Panc1 (cell line): ENCODE measurements around the gene NKD1.

ENCODE experiments used
- SIN3A ChIP-seq: IDR thresholded peaks from 2 replicates; pipeline ENCODE4 v1.6.1; 2012; ENCODE audit warnings: low read depth, mild to moderate bottlenecking, low read length, moderate library complexity, borderline replicate concordance; ENCODE audit not compliant: insufficient read depth
- TCF7L2 ChIP-seq: IDR thresholded peaks from 2 replicates; pipeline ENCODE4 v1.6.1; 2011; ENCODE audit warnings: mild to moderate bottlenecking, low read depth, low read length, inconsistent platforms
- TF ChIP-seq, protein P1 (sequence below): fragments of 450-650 bp; IDR thresholded peaks from 2 replicates; pipeline ENCODE4 v1.5.1; 2017; ENCODE audit warnings: mild to moderate bottlenecking
- TF ChIP-seq, protein P2 (sequence below), 2 experiments: IDR thresholded peaks; 2 replicates each; pipeline ENCODE4 v1.6.1; 2011 to 2012; ENCODE audit warnings: low read depth in 2 of 2, control low read depth in 1 of 2, low read length in 1 of 2, mild to moderate bottlenecking in 1 of 2, moderate library complexity in 1 of 2; ENCODE audit not compliant: insufficient read depth in 1 of 2

DNA sequence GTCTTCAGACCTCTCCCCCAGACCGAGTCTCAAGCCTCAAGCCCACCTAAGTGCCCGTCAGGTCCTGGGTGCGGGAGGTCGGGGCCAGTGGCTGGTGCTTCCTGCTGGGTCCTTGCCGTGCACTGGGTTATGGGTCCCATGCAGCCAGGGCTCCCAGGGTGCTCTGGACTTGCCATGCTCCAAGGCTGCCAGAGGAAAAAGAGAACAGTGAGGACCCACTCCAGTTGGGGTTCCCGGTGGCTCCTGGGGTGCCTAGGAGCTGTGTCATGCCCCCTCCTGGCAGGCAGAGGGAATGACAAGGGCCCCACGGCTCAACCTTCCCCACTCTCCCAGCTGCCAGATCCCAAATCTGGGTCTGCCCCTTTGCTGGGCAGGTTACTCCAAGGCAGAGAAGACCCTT lies 129.2 kb downstream of the NKD1 start:
- TF ChIP-seq, protein P1, sequence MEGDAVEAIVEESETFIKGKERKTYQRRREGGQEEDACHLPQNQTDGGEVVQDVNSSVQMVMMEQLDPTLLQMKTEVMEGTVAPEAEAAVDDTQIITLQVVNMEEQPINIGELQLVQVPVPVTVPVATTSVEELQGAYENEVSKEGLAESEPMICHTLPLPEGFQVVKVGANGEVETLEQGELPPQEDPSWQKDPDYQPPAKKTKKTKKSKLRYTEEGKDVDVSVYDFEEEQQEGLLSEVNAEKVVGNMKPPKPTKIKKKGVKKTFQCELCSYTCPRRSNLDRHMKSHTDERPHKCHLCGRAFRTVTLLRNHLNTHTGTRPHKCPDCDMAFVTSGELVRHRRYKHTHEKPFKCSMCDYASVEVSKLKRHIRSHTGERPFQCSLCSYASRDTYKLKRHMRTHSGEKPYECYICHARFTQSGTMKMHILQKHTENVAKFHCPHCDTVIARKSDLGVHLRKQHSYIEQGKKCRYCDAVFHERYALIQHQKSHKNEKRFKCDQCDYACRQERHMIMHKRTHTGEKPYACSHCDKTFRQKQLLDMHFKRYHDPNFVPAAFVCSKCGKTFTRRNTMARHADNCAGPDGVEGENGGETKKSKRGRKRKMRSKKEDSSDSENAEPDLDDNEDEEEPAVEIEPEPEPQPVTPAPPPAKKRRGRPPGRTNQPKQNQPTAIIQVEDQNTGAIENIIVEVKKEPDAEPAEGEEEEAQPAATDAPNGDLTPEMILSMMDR, result peak; percentile 65
- TF ChIP-seq TCF7L2, result no peak
- TF ChIP-seq SIN3A, result no peak
- TF ChIP-seq, protein P2, sequence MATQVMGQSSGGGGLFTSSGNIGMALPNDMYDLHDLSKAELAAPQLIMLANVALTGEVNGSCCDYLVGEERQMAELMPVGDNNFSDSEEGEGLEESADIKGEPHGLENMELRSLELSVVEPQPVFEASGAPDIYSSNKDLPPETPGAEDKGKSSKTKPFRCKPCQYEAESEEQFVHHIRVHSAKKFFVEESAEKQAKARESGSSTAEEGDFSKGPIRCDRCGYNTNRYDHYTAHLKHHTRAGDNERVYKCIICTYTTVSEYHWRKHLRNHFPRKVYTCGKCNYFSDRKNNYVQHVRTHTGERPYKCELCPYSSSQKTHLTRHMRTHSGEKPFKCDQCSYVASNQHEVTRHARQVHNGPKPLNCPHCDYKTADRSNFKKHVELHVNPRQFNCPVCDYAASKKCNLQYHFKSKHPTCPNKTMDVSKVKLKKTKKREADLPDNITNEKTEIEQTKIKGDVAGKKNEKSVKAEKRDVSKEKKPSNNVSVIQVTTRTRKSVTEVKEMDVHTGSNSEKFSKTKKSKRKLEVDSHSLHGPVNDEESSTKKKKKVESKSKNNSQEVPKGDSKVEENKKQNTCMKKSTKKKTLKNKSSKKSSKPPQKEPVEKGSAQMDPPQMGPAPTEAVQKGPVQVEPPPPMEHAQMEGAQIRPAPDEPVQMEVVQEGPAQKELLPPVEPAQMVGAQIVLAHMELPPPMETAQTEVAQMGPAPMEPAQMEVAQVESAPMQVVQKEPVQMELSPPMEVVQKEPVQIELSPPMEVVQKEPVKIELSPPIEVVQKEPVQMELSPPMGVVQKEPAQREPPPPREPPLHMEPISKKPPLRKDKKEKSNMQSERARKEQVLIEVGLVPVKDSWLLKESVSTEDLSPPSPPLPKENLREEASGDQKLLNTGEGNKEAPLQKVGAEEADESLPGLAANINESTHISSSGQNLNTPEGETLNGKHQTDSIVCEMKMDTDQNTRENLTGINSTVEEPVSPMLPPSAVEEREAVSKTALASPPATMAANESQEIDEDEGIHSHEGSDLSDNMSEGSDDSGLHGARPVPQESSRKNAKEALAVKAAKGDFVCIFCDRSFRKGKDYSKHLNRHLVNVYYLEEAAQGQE (IDR thresholded peaks at IDR 0.05; ENCODE audit: insufficient read depth in 1 of 2, low read depth in 2 of 2, low read length in 1 of 2), result no peak
